HCT116 (cell line): Measurements from ENCODE around the gene WSCD2. TPM values are rescaled to one million over a fixed set of nuclear protein-coding genes. Genes with fewer than 3 reads are reported as not detected.

Source experiments
- ATAC-seq: fragments of 200-7000 bp; cut with Tn5 transposase; 2 replicates; pipeline ENCODE4 v1.9.1; 2020; ENCODE audit warnings: mild to moderate bottlenecking, moderate library complexity
- BruUV-seq: library from RNA; stranded (reverse); fragments of 400-500 nt; replicated peaks from 2 replicates; lab custom pipeline; 2021; lab: Mats Ljungman, UMichigan
- CTCF ChIA-PET: fragments of 300-600 bp; sonication (Branson Sonifier 250); formaldehyde crosslinking; loops from one replicate; lab custom pipeline; 2021; ENCODE audit warnings: antibody characterized with exemption; lab: Charles Lee
- POLR2A ChIA-PET: fragments of 300-600, 350-600 bp; sonication (Branson Sonifier 250); formaldehyde crosslinking; loops from one replicate; lab custom pipeline; 2021; ENCODE audit warnings: antibody characterized with exemption; lab: Charles Lee
- RAD21 ChIA-PET, 2 experiments: fragments of 300-600 bp; sonication (Branson Sonifier 250); formaldehyde crosslinking; loops; one replicate each; lab custom pipeline; 2023; ENCODE audit warnings: low total read pairs in 2 of 2; ENCODE audit not compliant: uncharacterized antibody in 2 of 2, unreplicated experiment in 2 of 2, low non-redundant PET in 1 of 2; lab: Charles Lee
- DNase-seq: peaks from one replicate; pipeline ENCODE4 v3.0.0-alpha.2; 2010; ENCODE audit warnings: low read depth, low spot score
- H2AFZ ChIP-seq: fragments of 200-600 bp; shearing (Covaris generic), sonication (generic); 2 replicates; pipeline ENCODE4 v1.6.1; 2017; ENCODE audit warnings: low read depth, mixed run types, mixed read lengths, antibody characterized with exemption, low read length; ENCODE audit not compliant: poor library complexity, severe bottlenecking
- H3K27ac ChIP-seq: 2 replicates; pipeline ENCODE4 v1.5.1; 2012; ENCODE audit warnings: low read depth, low read length
- H3K27me3 ChIP-seq: fragments of 200-600 bp; sonication (generic); 2 replicates; pipeline ENCODE4 v1.6.1; 2016; ENCODE audit warnings: mixed run types, low read length, mixed read lengths; ENCODE audit not compliant: insufficient read depth
- H3K36me3 ChIP-seq, 2 experiments: fragments of 200-500 bp in 1 of 2; fragments of 200-600 bp in 1 of 2; sonication (Bioruptor generic) in 1 of 2; sonication (generic) in 1 of 2; 2 replicates each; pipeline versions ENCODE4 v1.5.1 to v1.6.1; 2014 to 2016; ENCODE audit warnings: low read length in 2 of 2, inconsistent platforms in 1 of 2, mixed read lengths in 1 of 2, mixed run types in 1 of 2; ENCODE audit not compliant: insufficient read depth in 2 of 2, control insufficient read depth in 1 of 2
- H3K4me1 ChIP-seq, 2 experiments: fragments of 200-600 bp in 1 of 2; sonication (generic) in 1 of 2; 2 replicates each; pipeline versions ENCODE4 v1.5.1 to v1.6.1; 2012 to 2017; ENCODE audit warnings: low read length in 2 of 2, inconsistent platforms in 1 of 2, mild to moderate bottlenecking in 1 of 2, mixed read lengths in 1 of 2, mixed run types in 1 of 2, moderate library complexity in 1 of 2; ENCODE audit not compliant: insufficient read depth in 2 of 2, control insufficient read depth in 1 of 2
- H3K4me2 ChIP-seq: fragments of 200-600 bp; sonication (generic); 2 replicates; pipeline ENCODE4 v1.6.1; 2017; ENCODE audit warnings: mixed run types, low read length, mixed read lengths
- H3K4me3 ChIP-seq, 2 experiments: fragments of 200-600 bp in 1 of 2; sonication (generic) in 1 of 2; replicated peaks in 1 of 2; 2 replicates each; pipeline ENCODE4 v1.5.1; 2011 to 2016; ENCODE audit warnings: low read length in 2 of 2, control low read depth in 1 of 2, low read depth in 1 of 2, mild to moderate bottlenecking in 1 of 2, mixed read lengths in 1 of 2, mixed run types in 1 of 2
- H3K79me2 ChIP-seq: fragments of 200-600 bp; sonication (generic); 2 replicates; pipeline ENCODE4 v1.6.1; 2017; ENCODE audit warnings: mild to moderate bottlenecking, mixed run types, low read length, moderate library complexity, mixed read lengths; ENCODE audit not compliant: insufficient read depth
- H3K9ac ChIP-seq: fragments of 200-600 bp; sonication (generic); 2 replicates; pipeline ENCODE4 v1.6.1; 2016; ENCODE audit warnings: low read length, mixed read lengths
- H3K9me2 ChIP-seq: fragments of 200-600 bp; sonication (generic), shearing (Covaris generic); 2 replicates; pipeline ENCODE4 v1.6.1; 2017; ENCODE audit warnings: mixed run types, mild to moderate bottlenecking, moderate library complexity; ENCODE audit not compliant: insufficient read depth
- H3K9me3 ChIP-seq, 2 experiments: fragments of 200-500 bp in 1 of 2; fragments of 200-600 bp in 1 of 2; sonication (Bioruptor generic) in 1 of 2; sonication (generic) in 1 of 2; 2 replicates each; pipeline ENCODE4 v1.6.1; 2014 to 2017; ENCODE audit warnings: low read length in 2 of 2, mixed read lengths in 2 of 2, inconsistent platforms in 1 of 2, low read depth in 1 of 2, mild to moderate bottlenecking in 1 of 2, mixed run types in 1 of 2, moderate library complexity in 1 of 2; ENCODE audit not compliant: control insufficient read depth in 1 of 2, insufficient read depth in 1 of 2
- H4K20me1 ChIP-seq: fragments of 200-600 bp; sonication (generic), shearing (Covaris generic); 2 replicates; pipeline ENCODE4 v1.6.1; 2017; ENCODE audit warnings: mixed run types, mild to moderate bottlenecking, moderate library complexity; ENCODE audit not compliant: insufficient read depth
- ATF3 ChIP-seq: IDR thresholded peaks from 2 replicates; pipeline ENCODE4 v1.6.1; 2012
- ELF1 ChIP-seq: IDR thresholded peaks from 2 replicates; pipeline ENCODE4 v1.6.1; 2012; ENCODE audit warnings: low read depth, borderline replicate concordance
- EZH2 ChIP-seq: fragments of 200-600 bp; sonication (generic); IDR thresholded peaks from 2 replicates; pipeline ENCODE4 v1.6.1; 2017; ENCODE audit warnings: antibody characterized with exemption, mixed run types
- RAD21 ChIP-seq: IDR thresholded peaks from 2 replicates; pipeline ENCODE4 v1.6.1; 2012; ENCODE audit warnings: low read depth, mild to moderate bottlenecking
- SP1 ChIP-seq: IDR thresholded peaks from 2 replicates; pipeline ENCODE4 v1.6.1; 2012; ENCODE audit warnings: low read depth
- TCF7L2 ChIP-seq: IDR thresholded peaks from 2 replicates; pipeline ENCODE4 v1.7.0; 2011; ENCODE audit warnings: borderline replicate concordance, inconsistent platforms; ENCODE audit not compliant: insufficient read depth, insufficient read length; ENCODE audit errors: extremely low read depth
- ZFX ChIP-seq: fragments of 450-650 bp; IDR thresholded peaks from 2 replicates; pipeline ENCODE4 v1.6.1; 2017
- ZNF274 ChIP-seq: fragments of 200-500 bp; sonication (Bioruptor generic); IDR thresholded peaks from 2 replicates; pipeline ENCODE4 v1.6.1; 2014; ENCODE audit warnings: mild to moderate bottlenecking, low read depth, low read length, inconsistent platforms
- intact Hi-C: fragments of 100-400 bp; cut with micrococcal nuclease; formaldehyde crosslinking; loops from 2 replicates; pipeline ENCODE4 v1.10.0; 2022
- total RNA-seq: library from RNA; stranded (reverse); gene quantifications from one replicate; pipeline ENCODE4 v1.2.1, GENCODE V29; 2021; ENCODE audit not compliant: unreplicated experiment
- TF ChIP-seq, protein P1 (sequence below): IDR thresholded peaks from 2 replicates; pipeline ENCODE4 v1.6.1; 2012

WSCD2 gene
- total RNA-seq, 1 experiment from 2014 or later: 0.05 TPM

- H4K20me1 ChIP-seq: no peaks in the 10 kb centered on the region
- no peak overlapping the region for H3K27ac ChIP-seq
- ChIA-PET CTCF (no interaction called here), POLR2A (no interaction called here), RAD21 (no interaction called here)
- no peak for TF ChIP-seq SP1
- no peak for TF ChIP-seq ATF3
- no peak for TF ChIP-seq RAD21
- TF ChIP-seq, protein P1, sequence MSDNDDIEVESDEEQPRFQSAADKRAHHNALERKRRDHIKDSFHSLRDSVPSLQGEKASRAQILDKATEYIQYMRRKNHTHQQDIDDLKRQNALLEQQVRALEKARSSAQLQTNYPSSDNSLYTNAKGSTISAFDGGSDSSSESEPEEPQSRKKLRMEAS: no peak
- no peak for TF ChIP-seq TCF7L2
- TF ChIP-seq ELF1: no peak
- TF ChIP-seq EZH2: no peak
- TF ChIP-seq ZNF274: no peak
- no peak overlapping the region for H3K9ac ChIP-seq
- no peaks in the 10 kb centered on the region for H3K79me2 ChIP-seq
- intact Hi-C loops: no loop called here
- H3K9me2 ChIP-seq: no peaks in the 10 kb centered on the region
- ATAC-seq: no peak
- H3K36me3 ChIP-seq: no peaks in the 10 kb centered on the region
- no peak overlapping the region for H3K4me3 ChIP-seq
- peaks cover 48% of the 10 kb centered on the region for H3K27me3 ChIP-seq
- BruUV-seq: no TSS peak
- H2AFZ ChIP-seq: no peak overlapping the region
- DNase-seq: no peak
- H3K9me3 ChIP-seq: no peaks in the 10 kb centered on the region
- no peak overlapping the region for H3K4me2 ChIP-seq
- H3K4me1 ChIP-seq: no peaks in the 10 kb centered on the region
Observed at GRCh38 chr12:108119974-108120862, 8.9 kb upstream of the WSCD2 start.

DNA sequence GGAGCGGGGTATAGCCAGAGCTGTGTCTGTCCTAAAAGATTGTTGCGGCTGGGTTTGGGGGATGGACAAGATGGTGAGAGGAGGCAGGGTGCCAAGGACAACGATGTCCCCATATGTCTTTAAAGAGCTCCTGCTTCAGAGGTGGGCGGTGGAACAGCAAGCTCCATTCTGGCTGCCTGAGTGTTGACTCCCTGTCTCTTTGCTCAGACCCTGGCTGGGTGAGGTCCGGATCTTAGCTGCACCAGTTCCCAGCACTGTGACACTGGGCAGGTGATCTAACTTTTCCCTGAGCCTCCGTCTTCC, 8.3 kb upstream of the WSCD2 start:
- no peaks in the 10 kb centered on the region for H3K36me3 ChIP-seq
- intact Hi-C loops: no loop called here
- peaks cover 46% of the 10 kb centered on the region for H3K27me3 ChIP-seq
- H3K4me3 ChIP-seq: no peak overlapping the region
- no peaks in the 10 kb centered on the region for H3K9me2 ChIP-seq
- H3K9ac ChIP-seq: no peak overlapping the region
- no peaks in the 10 kb centered on the region for H4K20me1 ChIP-seq
- POLR2A ChIA-PET: no interaction called here
- no peak overlapping the region for H3K27ac ChIP-seq
- BruUV-seq: no TSS peak
- H3K79me2 ChIP-seq: no peaks in the 10 kb centered on the region
- TF ChIP-seq ELF1: no peak
- no peak for TF ChIP-seq ZFX
- DNase-seq (no peak), ATAC-seq (no peak)
- H3K9me3 ChIP-seq: no peaks in the 10 kb centered on the region
- H3K4me1 ChIP-seq: no peaks in the 10 kb centered on the region
- CTCF ChIA-PET: no interaction called here
- H2AFZ ChIP-seq: no peak overlapping the region
- no peak overlapping the region for H3K4me2 ChIP-seq
- RAD21 ChIA-PET: no interaction called here
